Measurements from ENCODE around the gene HSD3B7. TPM values are rescaled to one million over a fixed set of nuclear protein-coding genes. Genes with fewer than 3 reads are reported as not detected.

Gene HSD3B7
- total RNA-seq, 6 donors from 2014 or later = 10.5 to 38.8 (median 21.3) TPM

DNA sequence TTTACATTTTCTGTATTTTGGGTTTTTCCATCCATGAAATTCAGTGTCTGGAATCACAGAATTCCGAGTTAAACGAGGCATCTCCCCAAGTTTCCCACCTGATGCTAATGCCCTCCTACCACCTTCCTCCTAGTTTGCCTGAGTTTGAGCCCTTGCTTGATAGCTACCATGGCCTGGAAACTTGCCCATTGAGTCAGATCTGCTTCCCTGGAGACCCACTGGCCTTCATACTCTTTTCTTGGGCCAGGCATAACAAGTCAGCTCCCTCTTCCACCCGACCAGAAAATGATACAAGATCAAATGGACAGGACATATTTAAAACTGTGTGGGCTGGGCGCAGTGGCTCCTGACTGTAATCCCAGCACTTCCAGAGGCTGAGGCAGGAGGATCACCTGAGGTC is 17.2 kb upstream of the HSD3B7 start:
- DNase-seq = no peak
- Histone ChIP-seq H3K27me3 (no peaks in the 10 kb centered on the region), H3K9me3 (no peaks in the 10 kb centered on the region), H3K36me3 (peaks cover 74 to 100% (median 95%) of the 10 kb centered on the region in 4 donors), H3K4me3 (no peak overlapping the region), H3K4me1 (no peaks in the 10 kb centered on the region), H3K27ac (no peak overlapping the region)
- ATAC-seq (ENCODE audit: low FRiP score in 2 of 2) = no peak
- 84 to 96% methylated on average over 4 of the region's 4 CpGs for WGBS, 2 donors
- TF ChIP-seq, protein P1, sequence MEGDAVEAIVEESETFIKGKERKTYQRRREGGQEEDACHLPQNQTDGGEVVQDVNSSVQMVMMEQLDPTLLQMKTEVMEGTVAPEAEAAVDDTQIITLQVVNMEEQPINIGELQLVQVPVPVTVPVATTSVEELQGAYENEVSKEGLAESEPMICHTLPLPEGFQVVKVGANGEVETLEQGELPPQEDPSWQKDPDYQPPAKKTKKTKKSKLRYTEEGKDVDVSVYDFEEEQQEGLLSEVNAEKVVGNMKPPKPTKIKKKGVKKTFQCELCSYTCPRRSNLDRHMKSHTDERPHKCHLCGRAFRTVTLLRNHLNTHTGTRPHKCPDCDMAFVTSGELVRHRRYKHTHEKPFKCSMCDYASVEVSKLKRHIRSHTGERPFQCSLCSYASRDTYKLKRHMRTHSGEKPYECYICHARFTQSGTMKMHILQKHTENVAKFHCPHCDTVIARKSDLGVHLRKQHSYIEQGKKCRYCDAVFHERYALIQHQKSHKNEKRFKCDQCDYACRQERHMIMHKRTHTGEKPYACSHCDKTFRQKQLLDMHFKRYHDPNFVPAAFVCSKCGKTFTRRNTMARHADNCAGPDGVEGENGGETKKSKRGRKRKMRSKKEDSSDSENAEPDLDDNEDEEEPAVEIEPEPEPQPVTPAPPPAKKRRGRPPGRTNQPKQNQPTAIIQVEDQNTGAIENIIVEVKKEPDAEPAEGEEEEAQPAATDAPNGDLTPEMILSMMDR (IDR thresholded peaks at IDR 0.05) = no peak
- TF ChIP-seq EP300 (IDR thresholded peaks at IDR 0.05) (no peak), POLR2AphosphoS5 (IDR thresholded peaks at IDR 0.05) (no peak), POLR2A (IDR thresholded peaks at IDR 0.05) (no peak)

DNA sequence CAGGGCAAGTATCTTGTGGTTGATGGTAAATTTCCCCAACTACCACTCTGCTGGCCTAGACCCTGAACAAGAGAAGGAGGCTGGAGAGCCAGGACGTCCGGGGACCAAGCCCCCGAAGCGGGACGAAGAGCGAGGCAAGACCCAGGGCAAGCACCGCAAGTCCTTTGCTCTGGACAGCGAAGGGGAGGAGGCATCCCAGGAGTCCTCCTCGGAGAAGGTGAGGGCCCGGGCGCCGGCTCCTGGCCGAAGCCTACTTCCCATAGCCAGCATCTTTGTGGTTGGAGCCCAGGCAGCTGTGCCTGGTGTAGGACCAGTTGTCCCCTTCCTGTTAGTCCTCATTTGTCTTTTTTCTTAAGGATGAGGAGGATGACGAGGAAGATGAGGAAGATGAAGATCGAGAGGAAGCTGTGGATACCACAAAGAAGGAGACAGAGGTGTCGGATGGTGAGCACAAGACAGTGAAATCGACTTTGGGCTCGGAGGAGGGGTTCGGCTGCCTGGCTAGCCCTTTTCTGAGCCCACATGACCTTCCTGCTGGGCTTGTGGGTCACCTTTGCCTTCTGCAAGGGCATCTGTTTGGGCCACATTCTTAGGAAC is 15.7 kb upstream of the HSD3B7 start:
- Histone ChIP-seq H3K9me3 (no peaks in the 10 kb centered on the region), H3K4me1 (no peaks in the 10 kb centered on the region), H3K27ac (no peak overlapping the region), H3K27me3 (no peaks in the 10 kb centered on the region), H3K4me3 (no peak overlapping the region), H3K36me3 (peaks cover 58 to 100% (median 95%) of the 10 kb centered on the region in 4 donors)
- ATAC-seq (ENCODE audit: low FRiP score in 2 of 2) (no peak), DNase-seq (peak in 1 of 2 donors; percentile 73)
- WGBS, 2 donors = 93 to 94% methylated on average over 18 to 19 of the region's 19 CpGs
- TF ChIP-seq, protein P1 (IDR thresholded peaks at IDR 0.05) = no peak
- TF ChIP-seq POLR2AphosphoS5 (IDR thresholded peaks at IDR 0.05) (no peak), EP300 (IDR thresholded peaks at IDR 0.05) (no peak), POLR2A (IDR thresholded peaks at IDR 0.05) (no peak)

DNA sequence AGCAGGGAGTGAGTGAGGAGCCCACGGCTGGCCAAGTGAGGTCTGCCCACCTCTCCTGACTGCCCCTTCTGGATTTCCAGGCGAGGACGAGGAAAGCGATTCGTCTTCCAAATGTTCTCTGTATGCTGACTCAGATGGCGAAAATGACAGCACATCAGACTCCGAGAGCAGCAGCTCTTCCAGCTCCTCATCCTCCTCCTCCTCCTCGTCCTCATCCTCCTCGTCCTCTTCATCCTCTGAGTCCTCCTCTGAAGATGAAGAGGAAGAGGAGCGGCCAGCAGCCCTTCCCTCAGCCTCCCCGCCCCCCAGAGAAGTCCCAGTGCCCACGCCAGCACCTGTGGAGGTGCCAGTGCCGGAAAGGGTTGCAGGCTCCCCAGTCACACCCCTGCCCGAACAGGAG is 13.7 kb upstream of the HSD3B7 start:
- TF ChIP-seq POLR2AphosphoS5 (IDR thresholded peaks at IDR 0.05) (no peak), EP300 (IDR thresholded peaks at IDR 0.05) (no peak), POLR2A (IDR thresholded peaks at IDR 0.05) (no peak)
- TF ChIP-seq, protein P1 (IDR thresholded peaks at IDR 0.05) = no peak
- peaks cover 41 to 100% (median 94%) of the 10 kb centered on the region in 4 donors for H3K36me3 ChIP-seq
- H3K27me3 ChIP-seq = no peaks in the 10 kb centered on the region
- DNase-seq = no peak
- H3K4me1 ChIP-seq = no peaks in the 10 kb centered on the region
- H3K27ac ChIP-seq = no peak overlapping the region
- WGBS, 2 donors = 91 to 97% methylated on average over 14 of the region's 14 CpGs
- no peak overlapping the region for H3K4me3 ChIP-seq
- no peaks in the 10 kb centered on the region for H3K9me3 ChIP-seq
- no peak for ATAC-seq (ENCODE audit: low FRiP score in 2 of 2)

DNA sequence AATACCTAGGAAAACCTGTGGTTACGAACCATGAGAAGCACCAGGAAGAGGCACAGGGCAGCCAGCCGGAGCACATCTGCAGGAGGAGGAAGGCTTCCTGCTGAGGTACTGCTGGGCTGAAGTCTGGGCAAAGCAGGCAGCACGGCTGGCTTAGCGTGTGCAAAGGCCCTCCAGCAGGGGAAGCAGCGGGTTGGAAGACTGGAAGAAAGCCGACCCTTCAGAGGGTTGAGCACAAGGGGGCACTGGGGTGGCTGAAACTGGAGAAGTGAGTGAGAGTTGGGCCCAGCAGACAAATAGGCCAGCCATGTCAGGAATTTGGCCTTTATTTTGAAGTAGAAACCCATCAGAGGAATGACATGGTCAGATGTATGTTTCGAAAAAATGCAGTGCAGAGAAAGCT is 12.1 kb upstream of the HSD3B7 start:
- no peak for DNase-seq
- Histone ChIP-seq H3K4me3 (no peak overlapping the region), H3K4me1 (no peaks in the 10 kb centered on the region), H3K27me3 (no peaks in the 10 kb centered on the region), H3K9me3 (no peaks in the 10 kb centered on the region), H3K27ac (no peak overlapping the region), H3K36me3 (peaks cover 35 to 100% (median 95%) of the 10 kb centered on the region in 4 donors)
- no peak for ATAC-seq (ENCODE audit: low FRiP score in 2 of 2)
- TF ChIP-seq POLR2AphosphoS5 (IDR thresholded peaks at IDR 0.05) (no peak), EP300 (IDR thresholded peaks at IDR 0.05) (no peak), POLR2A (IDR thresholded peaks at IDR 0.05) (no peak)
- TF ChIP-seq, protein P1 (IDR thresholded peaks at IDR 0.05) = no peak
- WGBS, 2 donors = 88 to 95% methylated on average over 7 of the region's 7 CpGs

DNA sequence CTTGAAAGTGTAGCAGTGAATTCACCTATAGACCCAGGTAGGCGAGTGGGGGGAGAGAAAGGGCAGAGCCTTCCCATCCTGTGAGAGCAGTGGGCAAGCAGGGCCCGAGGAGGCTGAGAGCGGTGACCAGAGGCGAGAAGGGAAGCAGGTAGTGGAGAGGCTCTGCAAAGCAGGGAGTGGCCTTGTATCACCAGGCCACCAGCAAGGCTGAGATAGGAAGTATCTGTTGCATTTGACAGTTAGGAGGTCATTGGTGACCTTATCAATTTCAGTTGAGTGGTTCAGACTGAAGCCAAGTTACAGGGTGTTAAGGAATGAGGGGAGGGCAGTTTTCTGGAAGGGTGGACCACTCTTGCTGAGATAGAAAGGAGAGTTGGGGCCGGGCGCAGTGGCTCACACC is 10.7 kb upstream of the HSD3B7 start:
- ATAC-seq (ENCODE audit: low FRiP score in 2 of 2) = no peak
- Histone ChIP-seq H3K4me3 (no peak overlapping the region), H3K27me3 (no peaks in the 10 kb centered on the region), H3K36me3 (peaks cover 26 to 100% (median 94%) of the 10 kb centered on the region in 4 donors), H3K4me1 (no peaks in the 10 kb centered on the region), H3K9me3 (no peaks in the 10 kb centered on the region), H3K27ac (no peak overlapping the region)
- DNase-seq = no peak
- 94 to 95% methylated on average over 6 of the region's 6 CpGs for WGBS, 2 donors
- TF ChIP-seq, protein P1 (IDR thresholded peaks at IDR 0.05) = no peak
- TF ChIP-seq EP300 (IDR thresholded peaks at IDR 0.05) (no peak), POLR2AphosphoS5 (IDR thresholded peaks at IDR 0.05) (no peak), POLR2A (IDR thresholded peaks at IDR 0.05) (no peak)
